ENCODE results near the gene KSR2.

The KSR2 gene

GRCh38 chr12:117513353-117513752, 455.4 kb downstream of the KSR2 start:
- DNase-seq (ENCODE audit: insufficient read length, low spot score), result no peak
- FAIRE-seq, result no peak
- TF ChIP-seq SPI1 (IDR thresholded peaks at IDR 0.05; ENCODE audit: low read depth, low read length) (no peak), POU2F2 (IDR thresholded peaks at IDR 0.05; ENCODE audit: low read depth, low read length) (no peak), PAX5 (IDR thresholded peaks at IDR 0.05; ENCODE audit: insufficient read depth, low read length, severe bottlenecking) (no peak), POLR2A (IDR thresholded peaks at IDR 0.05; ENCODE audit: low read depth, low read length) (no peak), POLR2AphosphoS5 (IDR thresholded peaks at IDR 0.05; ENCODE audit: low read depth, low read length) (no peak), TAF1 (IDR thresholded peaks at IDR 0.05; ENCODE audit: low read depth, low read length) (no peak)

GRCh38 chr12:117508468-117508867, 460.3 kb downstream of the KSR2 start:
- FAIRE-seq, result no peak
- no peak for TF ChIP-seq SPI1 (IDR thresholded peaks at IDR 0.05; ENCODE audit: low read depth, low read length)
- no peak for TF ChIP-seq POLR2A (IDR thresholded peaks at IDR 0.05; ENCODE audit: low read depth, low read length)
- TF ChIP-seq POLR2AphosphoS5 (IDR thresholded peaks at IDR 0.05; ENCODE audit: low read depth, low read length), result no peak
- no peak for TF ChIP-seq POU2F2 (IDR thresholded peaks at IDR 0.05; ENCODE audit: low read depth, low read length)
- no peak for TF ChIP-seq TAF1 (IDR thresholded peaks at IDR 0.05; ENCODE audit: low read depth, low read length)
- TF ChIP-seq PAX5 (IDR thresholded peaks at IDR 0.05; ENCODE audit: insufficient read depth, low read length, severe bottlenecking), result no peak
- DNase-seq (ENCODE audit: insufficient read length, low spot score), result no peak

GRCh38 chr12:117507548-117507947, 461.2 kb downstream of the KSR2 start:
- TF ChIP-seq PAX5 (IDR thresholded peaks at IDR 0.05; ENCODE audit: insufficient read depth, low read length, severe bottlenecking) (no peak), TAF1 (IDR thresholded peaks at IDR 0.05; ENCODE audit: low read depth, low read length) (no peak), POLR2AphosphoS5 (IDR thresholded peaks at IDR 0.05; ENCODE audit: low read depth, low read length) (no peak), SPI1 (IDR thresholded peaks at IDR 0.05; ENCODE audit: low read depth, low read length) (no peak), POLR2A (IDR thresholded peaks at IDR 0.05; ENCODE audit: low read depth, low read length) (no peak), POU2F2 (IDR thresholded peaks at IDR 0.05; ENCODE audit: low read depth, low read length) (no peak)
- DNase-seq (ENCODE audit: insufficient read length, low spot score) (no peak), FAIRE-seq (no peak)

GRCh38 chr12:117506333-117506732, 462.5 kb downstream of the KSR2 start:
- TF ChIP-seq TAF1 (IDR thresholded peaks at IDR 0.05; ENCODE audit: low read depth, low read length) (no peak), POLR2AphosphoS5 (IDR thresholded peaks at IDR 0.05; ENCODE audit: low read depth, low read length) (no peak), SPI1 (IDR thresholded peaks at IDR 0.05; ENCODE audit: low read depth, low read length) (no peak), POU2F2 (IDR thresholded peaks at IDR 0.05; ENCODE audit: low read depth, low read length) (no peak), POLR2A (IDR thresholded peaks at IDR 0.05; ENCODE audit: low read depth, low read length) (no peak), PAX5 (IDR thresholded peaks at IDR 0.05; ENCODE audit: insufficient read depth, low read length, severe bottlenecking) (no peak)
- DNase-seq (ENCODE audit: insufficient read length, low spot score), result no peak
- no peak for FAIRE-seq

GRCh38 chr12:117502633-117503032, 466.2 kb downstream of the KSR2 start:
- DNase-seq (ENCODE audit: insufficient read length, low spot score) (no peak), FAIRE-seq (no peak)
- TF ChIP-seq TAF1 (IDR thresholded peaks at IDR 0.05; ENCODE audit: low read depth, low read length) (no peak), POU2F2 (IDR thresholded peaks at IDR 0.05; ENCODE audit: low read depth, low read length) (no peak), PAX5 (IDR thresholded peaks at IDR 0.05; ENCODE audit: insufficient read depth, low read length, severe bottlenecking) (no peak), POLR2A (IDR thresholded peaks at IDR 0.05; ENCODE audit: low read depth, low read length) (no peak), POLR2AphosphoS5 (IDR thresholded peaks at IDR 0.05; ENCODE audit: low read depth, low read length) (no peak), SPI1 (IDR thresholded peaks at IDR 0.05; ENCODE audit: low read depth, low read length) (no peak)

- FAIRE-seq (no peak), DNase-seq (ENCODE audit: insufficient read length, low spot score) (no peak)
- TF ChIP-seq TAF1 (IDR thresholded peaks at IDR 0.05; ENCODE audit: low read depth, low read length) (no peak), POU2F2 (IDR thresholded peaks at IDR 0.05; ENCODE audit: low read depth, low read length) (no peak), POLR2AphosphoS5 (IDR thresholded peaks at IDR 0.05; ENCODE audit: low read depth, low read length) (no peak), PAX5 (IDR thresholded peaks at IDR 0.05; ENCODE audit: insufficient read depth, low read length, severe bottlenecking) (no peak), SPI1 (IDR thresholded peaks at IDR 0.05; ENCODE audit: low read depth, low read length) (no peak), POLR2A (IDR thresholded peaks at IDR 0.05; ENCODE audit: low read depth, low read length) (no peak)
Observed at GRCh38 chr12:117502233-117502632, 466.6 kb downstream of the KSR2 start.

- TF ChIP-seq POLR2AphosphoS5 (IDR thresholded peaks at IDR 0.05; ENCODE audit: low read depth, low read length), result no peak
- no peak for TF ChIP-seq TAF1 (IDR thresholded peaks at IDR 0.05; ENCODE audit: low read depth, low read length)
- no peak for TF ChIP-seq POLR2A (IDR thresholded peaks at IDR 0.05; ENCODE audit: low read depth, low read length)
- no peak for TF ChIP-seq PAX5 (IDR thresholded peaks at IDR 0.05; ENCODE audit: insufficient read depth, low read length, severe bottlenecking)
- TF ChIP-seq POU2F2 (IDR thresholded peaks at IDR 0.05; ENCODE audit: low read depth, low read length), result no peak
- no peak for TF ChIP-seq SPI1 (IDR thresholded peaks at IDR 0.05; ENCODE audit: low read depth, low read length)
- FAIRE-seq, result no peak
Observed at GRCh38 chr12:117501076-117501869, 467.5 kb downstream of the KSR2 start.

GRCh38 chr12:117499759-117500485, 468.9 kb downstream of the KSR2 start:
- no peak for DNase-seq (ENCODE audit: insufficient read length, low spot score)
- TF ChIP-seq TAF1 (IDR thresholded peaks at IDR 0.05; ENCODE audit: low read depth, low read length) (no peak), PAX5 (IDR thresholded peaks at IDR 0.05; ENCODE audit: insufficient read depth, low read length, severe bottlenecking) (no peak), SPI1 (IDR thresholded peaks at IDR 0.05; ENCODE audit: low read depth, low read length) (no peak), POLR2AphosphoS5 (IDR thresholded peaks at IDR 0.05; ENCODE audit: low read depth, low read length) (no peak), POLR2A (IDR thresholded peaks at IDR 0.05; ENCODE audit: low read depth, low read length) (no peak), POU2F2 (IDR thresholded peaks at IDR 0.05; ENCODE audit: low read depth, low read length) (no peak)
- FAIRE-seq, result no peak

More at GRCh38 chr12:117501076-117501869, 467.5 kb downstream of the KSR2 start:
- no peak for DNase-seq (ENCODE audit: insufficient read length, low spot score)

GRCh38 chr12:117498880-117499279, 469.9 kb downstream of the KSR2 start:
- DNase-seq (ENCODE audit: insufficient read length, low spot score) (no peak), FAIRE-seq (no peak)
- TF ChIP-seq SPI1 (IDR thresholded peaks at IDR 0.05; ENCODE audit: low read depth, low read length) (no peak), POU2F2 (IDR thresholded peaks at IDR 0.05; ENCODE audit: low read depth, low read length) (no peak), POLR2AphosphoS5 (IDR thresholded peaks at IDR 0.05; ENCODE audit: low read depth, low read length) (no peak), TAF1 (IDR thresholded peaks at IDR 0.05; ENCODE audit: low read depth, low read length) (no peak), PAX5 (IDR thresholded peaks at IDR 0.05; ENCODE audit: insufficient read depth, low read length, severe bottlenecking) (no peak), POLR2A (IDR thresholded peaks at IDR 0.05; ENCODE audit: low read depth, low read length) (no peak)

All from GM12891 (cell line).